Germinal center (tissue), 1 donor: ENCODE data around the gene SLC7A4.
"Not testable (repeated sequence)": the region's sequence is repeated elsewhere in the genome, so short reads cannot be mapped to it uniquely, and the experiment has no call there.

Experiments used
- DNase-seq: peaks from one replicate; pipeline ENCODE4 v3.0.0; 2012; ENCODE audit warnings: mixed read lengths, low spot score

SLC7A4 gene

GRCh38 chr22:21042978-21043859 is 10.9 kb upstream of the SLC7A4 start:
- no peak for DNase-seq

GRCh38 chr22:21041937-21042336 is 9.6 kb upstream of the SLC7A4 start:
- DNase-seq = no peak

- not testable (repeated sequence) for DNase-seq
Measured at GRCh38 chr22:21039158-21039557, 6.8 kb upstream of the SLC7A4 start.

- DNase-seq = no peak
Measured at GRCh38 chr22:21038405-21038804, 6.0 kb upstream of the SLC7A4 start.

- no peak for DNase-seq
Measured at GRCh38 chr22:21034989-21035388, 2.6 kb upstream of the SLC7A4 start.

GRCh38 chr22:21033895-21034294 is 1.5 kb upstream of the SLC7A4 start:
- DNase-seq = no peak

- DNase-seq = no peak
Measured at GRCh38 chr22:21032868-21033688, 717 bp upstream of the SLC7A4 start.

- DNase-seq = no peak
Measured at GRCh38 chr22:21031545-21032036, 770 bp downstream of the SLC7A4 start.

- no peak for DNase-seq
Measured at GRCh38 chr22:21030621-21031544, 1.5 kb downstream of the SLC7A4 start.

- DNase-seq = no peak
Measured at GRCh38 chr22:21030032-21030431, 2.3 kb downstream of the SLC7A4 start.

- DNase-seq = no peak
Measured at GRCh38 chr22:21029486-21030025, 2.8 kb downstream of the SLC7A4 start.

- DNase-seq = no peak
Measured at GRCh38 chr22:21028277-21029251, 3.8 kb downstream of the SLC7A4 start.

- no peak for DNase-seq
Measured at GRCh38 chr22:21026783-21027692, 5.3 kb downstream of the SLC7A4 start.

- no peak for DNase-seq
Measured at GRCh38 chr22:21025763-21026755, 6.3 kb downstream of the SLC7A4 start.

GRCh38 chr22:21025266-21025665 is 7.1 kb downstream of the SLC7A4 start:
- DNase-seq = no peak

- DNase-seq = no peak
Measured at GRCh38 chr22:21022955-21023614, 9.3 kb downstream of the SLC7A4 start.

- no peak for DNase-seq
Measured at GRCh38 chr22:21022507-21022906, 9.9 kb downstream of the SLC7A4 start.
